GM23338 (cell line): Measurements from ENCODE around the gene TBC1D12. TPM values are rescaled to one million over a fixed set of nuclear protein-coding genes. Genes with fewer than 3 reads are reported as not detected.

Experiments
- ATAC-seq: fragments of 200-7000 bp; cut with Tn5 transposase; 3 replicates; pipeline ENCODE4 v1.9.1; 2020
- DNase-seq: peaks from one replicate; pipeline ENCODE4 v3.0.0-alpha.2; 2015; ENCODE audit warnings: low spot score
- H2AFZ ChIP-seq: fragments of 200-600 bp; sonication (generic); 2 replicates; pipeline ENCODE4 v1.8.0; 2016; ENCODE audit warnings: antibody characterized with exemption, mild to moderate bottlenecking, moderate library complexity
- H3F3A ChIP-seq: fragments of 200-600 bp; sonication (generic); replicated peaks from 2 replicates; pipeline ENCODE4 v1.8.0; 2017; ENCODE audit warnings: antibody characterized with exemption, mixed run types, low read depth
- H3K27ac ChIP-seq: fragments of 200-600 bp; sonication (generic); 2 replicates; pipeline ENCODE4 v1.6.1; 2016; ENCODE audit warnings: low read depth
- H3K27me3 ChIP-seq: fragments of 200-600 bp; sonication (generic); 2 replicates; pipeline ENCODE4 v1.8.0; 2016; ENCODE audit warnings: mild to moderate bottlenecking, mixed run types, moderate library complexity; ENCODE audit not compliant: insufficient read depth
- H3K36me3 ChIP-seq: fragments of 200-600 bp; sonication (generic); 2 replicates; pipeline ENCODE4 v1.8.0; 2016; ENCODE audit warnings: mild to moderate bottlenecking; ENCODE audit not compliant: insufficient read depth
- H3K4me1 ChIP-seq: fragments of 200-600 bp; sonication (generic); 2 replicates; pipeline ENCODE4 v1.8.0; 2016; ENCODE audit warnings: mild to moderate bottlenecking, moderate library complexity; ENCODE audit not compliant: insufficient read depth
- H3K4me2 ChIP-seq: fragments of 200-600 bp; sonication (generic); 2 replicates; pipeline ENCODE4 v1.7.1; 2017; ENCODE audit warnings: mixed run types
- H3K4me3 ChIP-seq: fragments of 200-600 bp; sonication (generic); 2 replicates; pipeline ENCODE4 v1.6.1; 2016; ENCODE audit warnings: mixed run types
- H3K79me2 ChIP-seq: fragments of 200-600 bp; sonication (generic); replicated peaks from 2 replicates; pipeline ENCODE4 v1.8.0; 2017; ENCODE audit warnings: mild to moderate bottlenecking; ENCODE audit not compliant: insufficient read depth
- H3K9me2 ChIP-seq: fragments of 200-600 bp; sonication (generic); 2 replicates; pipeline ENCODE4 v1.8.0; 2017; ENCODE audit not compliant: insufficient read depth
- H4K20me1 ChIP-seq: fragments of 200-600 bp; sonication (generic); replicated peaks from 2 replicates; pipeline ENCODE4 v1.8.0; 2017; ENCODE audit warnings: mild to moderate bottlenecking; ENCODE audit not compliant: insufficient read depth
- H3K27ac Mint-ChIP-seq: 2 replicates; pipeline ENCODE4 v1.8.0; 2020; ENCODE audit warnings: inconsistent platforms, mild to moderate bottlenecking, moderate library complexity, mixed read lengths
- H3K27me3 Mint-ChIP-seq: 3 replicates; pipeline ENCODE4 v1.8.0; 2022; ENCODE audit warnings: low read depth, mild to moderate bottlenecking, moderate library complexity, mixed read lengths, inconsistent platforms; ENCODE audit not compliant: insufficient read depth, poor library complexity
- H3K36me3 Mint-ChIP-seq: 3 replicates; pipeline ENCODE4 v1.8.0; 2021; ENCODE audit warnings: low read depth, mild to moderate bottlenecking, inconsistent platforms, moderate library complexity, mixed read lengths
- H3K4me1 Mint-ChIP-seq: 3 replicates; pipeline ENCODE4 v1.8.0; 2020; ENCODE audit warnings: mild to moderate bottlenecking, inconsistent platforms, mixed read lengths
- H3K4me3 Mint-ChIP-seq: 3 replicates; pipeline ENCODE4 v1.8.0; 2021; ENCODE audit warnings: moderate library complexity, mild to moderate bottlenecking, inconsistent platforms, mixed read lengths
- H3K9me3 Mint-ChIP-seq: 3 replicates; pipeline ENCODE4 v1.8.0; 2020; ENCODE audit warnings: moderate library complexity, mild to moderate bottlenecking, inconsistent platforms, mixed read lengths
- CREB1 ChIP-seq: fragments of 250-450 bp; sonication (Bioruptor Pico); IDR thresholded peaks from 2 replicates; pipeline ENCODE4 v1.5.0; 2020; ENCODE audit warnings: low read depth, mild to moderate bottlenecking, moderate library complexity
- ETS1 ChIP-seq: IDR thresholded peaks from 2 replicates; pipeline ENCODE4 v1.6.1; 2016; ENCODE audit warnings: antibody characterized with exemption
- EZH2 ChIP-seq: fragments of 200-600 bp; sonication (generic); IDR thresholded peaks from one replicate; pipeline ENCODE4 v1.8.0; 2017; ENCODE audit warnings: antibody characterized with exemption, mild to moderate bottlenecking, low read depth; ENCODE audit not compliant: unreplicated experiment
- EZH2phosphoT487 ChIP-seq: fragments of 200-600 bp; sonication (generic); IDR thresholded peaks from one replicate; pipeline ENCODE4 v1.8.1; 2018; ENCODE audit warnings: antibody characterized with exemption; ENCODE audit not compliant: unreplicated experiment
- JUNB ChIP-seq: IDR thresholded peaks from one replicate; pipeline ENCODE4 v1.6.1; 2016; ENCODE audit warnings: antibody characterized with exemption; ENCODE audit not compliant: unreplicated experiment
- NANOG ChIP-seq: IDR thresholded peaks from 2 replicates; pipeline ENCODE4 v1.6.1; 2016; ENCODE audit warnings: antibody characterized with exemption, borderline replicate concordance
- POLR2AphosphoS5 ChIP-seq: IDR thresholded peaks from 2 replicates; pipeline ENCODE4 v1.6.1; 2016; ENCODE audit warnings: antibody characterized with exemption, low read depth
- STAT1 ChIP-seq: IDR thresholded peaks from one replicate; pipeline ENCODE4 v1.6.1; 2016; ENCODE audit warnings: antibody characterized with exemption; ENCODE audit not compliant: unreplicated experiment
- ZNF114 ChIP-seq: fragments of 250-450 bp; sonication (Bioruptor Pico); IDR thresholded peaks from 2 replicates; pipeline ENCODE4 v1.5.0; 2020; ENCODE audit warnings: mild to moderate bottlenecking, moderate library complexity
- ZNF331 ChIP-seq: fragments of 250-450 bp; sonication (Bioruptor Pico); IDR thresholded peaks from 2 replicates; pipeline ENCODE4 v1.5.0; 2020; ENCODE audit warnings: low read depth, mild to moderate bottlenecking, moderate library complexity
- ZNF462 ChIP-seq: fragments of 250-450 bp; sonication (Bioruptor Pico); IDR thresholded peaks from 2 replicates; pipeline ENCODE4 v1.5.0; 2020; ENCODE audit warnings: mild to moderate bottlenecking, moderate library complexity
- polyA plus RNA-seq: library from polyadenylated mRNA; unstranded; fragments of >200 nt; fragmentation: Nextera tagmentation; extraction: Ambion mirVana; gene quantifications from 2 replicates; pipeline ENCODE4 v1.2.1, GENCODE V29; 2016
- total RNA-seq: library from RNA; depleted of rRNA; stranded (reverse); fragments of >200 nt; shearing (Covaris generic); gene quantifications from 2 replicates; pipeline ENCODE4 v1.2.3, GENCODE V29; 2014
- TF ChIP-seq, protein P1 (sequence below), 2 experiments: fragments of 200-600 bp in 1 of 2; sonication (generic) in 1 of 2; conservative IDR thresholded peaks; 2 replicates each; pipeline versions ENCODE4 v1.5.1 to v1.6.1; 2016 to 2017; ENCODE audit warnings: antibody characterized with exemption in 2 of 2, low read depth in 2 of 2, mild to moderate bottlenecking in 2 of 2, moderate library complexity in 1 of 2
- TF ChIP-seq, protein P2 (sequence below): IDR thresholded peaks from one replicate; pipeline ENCODE4 v1.6.1; 2018; ENCODE audit warnings: antibody characterized with exemption; ENCODE audit not compliant: unreplicated experiment

The TBC1D12 gene
- total and polyA plus RNA-seq, 2 experiments from 2014 or later: 2.3 to 3.6 TPM

GRCh38 chr10:94428766-94429707, 26.7 kb downstream of the TBC1D12 start:
- Histone ChIP-seq H4K20me1 (no peaks in the 10 kb centered on the region), H3F3A (no peaks in the 10 kb centered on the region), H3K27ac (no peak overlapping the region), H2AFZ (no peak overlapping the region), H3K4me3 (no peak overlapping the region), H3K4me2 (no peak overlapping the region), H3K4me1 (no peaks in the 10 kb centered on the region), H3K36me3 (no peaks in the 10 kb centered on the region), H3K27me3 (no peaks in the 10 kb centered on the region), H3K79me2 (no peaks in the 10 kb centered on the region), H3K9me2 (no peaks in the 10 kb centered on the region)
- Mint-ChIP-seq H3K27me3 (no peaks in the 10 kb centered on the region), H3K27ac (no peak overlapping the region), H3K9me3 (peaks cover 19% of the 10 kb centered on the region), H3K4me3 (no peak overlapping the region), H3K4me1 (0 out of 3 replicates have a peak, but pooled peaks cover 6% of the 10 kb centered on the region), H3K36me3 (no peaks in the 10 kb centered on the region; the same call in 2 of the 3 replicates)
- DNase-seq (no peak), ATAC-seq (no peak)
- TF ChIP-seq ZNF114 (CRISPR knock-in tag) (no peak), ZNF331 (CRISPR knock-in tag) (no peak), ETS1 (no peak), ZNF462 (no peak), EZH2phosphoT487 (no peak), CREB1 (no peak), EZH2 (no peak), JUNB (no peak), STAT1 (no peak), NANOG (no peak), POLR2AphosphoS5 (no peak)
- TF ChIP-seq, protein P1, sequence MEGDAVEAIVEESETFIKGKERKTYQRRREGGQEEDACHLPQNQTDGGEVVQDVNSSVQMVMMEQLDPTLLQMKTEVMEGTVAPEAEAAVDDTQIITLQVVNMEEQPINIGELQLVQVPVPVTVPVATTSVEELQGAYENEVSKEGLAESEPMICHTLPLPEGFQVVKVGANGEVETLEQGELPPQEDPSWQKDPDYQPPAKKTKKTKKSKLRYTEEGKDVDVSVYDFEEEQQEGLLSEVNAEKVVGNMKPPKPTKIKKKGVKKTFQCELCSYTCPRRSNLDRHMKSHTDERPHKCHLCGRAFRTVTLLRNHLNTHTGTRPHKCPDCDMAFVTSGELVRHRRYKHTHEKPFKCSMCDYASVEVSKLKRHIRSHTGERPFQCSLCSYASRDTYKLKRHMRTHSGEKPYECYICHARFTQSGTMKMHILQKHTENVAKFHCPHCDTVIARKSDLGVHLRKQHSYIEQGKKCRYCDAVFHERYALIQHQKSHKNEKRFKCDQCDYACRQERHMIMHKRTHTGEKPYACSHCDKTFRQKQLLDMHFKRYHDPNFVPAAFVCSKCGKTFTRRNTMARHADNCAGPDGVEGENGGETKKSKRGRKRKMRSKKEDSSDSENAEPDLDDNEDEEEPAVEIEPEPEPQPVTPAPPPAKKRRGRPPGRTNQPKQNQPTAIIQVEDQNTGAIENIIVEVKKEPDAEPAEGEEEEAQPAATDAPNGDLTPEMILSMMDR (conservative IDR thresholded peaks at IDR 0.05; ENCODE audit: low read depth in 2 of 2): no peak
- TF ChIP-seq, protein P2, sequence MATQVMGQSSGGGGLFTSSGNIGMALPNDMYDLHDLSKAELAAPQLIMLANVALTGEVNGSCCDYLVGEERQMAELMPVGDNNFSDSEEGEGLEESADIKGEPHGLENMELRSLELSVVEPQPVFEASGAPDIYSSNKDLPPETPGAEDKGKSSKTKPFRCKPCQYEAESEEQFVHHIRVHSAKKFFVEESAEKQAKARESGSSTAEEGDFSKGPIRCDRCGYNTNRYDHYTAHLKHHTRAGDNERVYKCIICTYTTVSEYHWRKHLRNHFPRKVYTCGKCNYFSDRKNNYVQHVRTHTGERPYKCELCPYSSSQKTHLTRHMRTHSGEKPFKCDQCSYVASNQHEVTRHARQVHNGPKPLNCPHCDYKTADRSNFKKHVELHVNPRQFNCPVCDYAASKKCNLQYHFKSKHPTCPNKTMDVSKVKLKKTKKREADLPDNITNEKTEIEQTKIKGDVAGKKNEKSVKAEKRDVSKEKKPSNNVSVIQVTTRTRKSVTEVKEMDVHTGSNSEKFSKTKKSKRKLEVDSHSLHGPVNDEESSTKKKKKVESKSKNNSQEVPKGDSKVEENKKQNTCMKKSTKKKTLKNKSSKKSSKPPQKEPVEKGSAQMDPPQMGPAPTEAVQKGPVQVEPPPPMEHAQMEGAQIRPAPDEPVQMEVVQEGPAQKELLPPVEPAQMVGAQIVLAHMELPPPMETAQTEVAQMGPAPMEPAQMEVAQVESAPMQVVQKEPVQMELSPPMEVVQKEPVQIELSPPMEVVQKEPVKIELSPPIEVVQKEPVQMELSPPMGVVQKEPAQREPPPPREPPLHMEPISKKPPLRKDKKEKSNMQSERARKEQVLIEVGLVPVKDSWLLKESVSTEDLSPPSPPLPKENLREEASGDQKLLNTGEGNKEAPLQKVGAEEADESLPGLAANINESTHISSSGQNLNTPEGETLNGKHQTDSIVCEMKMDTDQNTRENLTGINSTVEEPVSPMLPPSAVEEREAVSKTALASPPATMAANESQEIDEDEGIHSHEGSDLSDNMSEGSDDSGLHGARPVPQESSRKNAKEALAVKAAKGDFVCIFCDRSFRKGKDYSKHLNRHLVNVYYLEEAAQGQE: no peak
